Superior temporal gyrus (tissue), 1 donor: Measurements from ENCODE around the gene KIAA0513.
"Not testable (repeated sequence)": the region's sequence is repeated elsewhere in the genome, so short reads cannot be mapped to it uniquely, and the experiment has no call there.

Source experiments
- DNase-seq: peaks from one replicate; pipeline ENCODE4 v3.0.0-alpha.2; 2016; ENCODE audit errors: extremely low spot score

Gene KIAA0513

DNA sequence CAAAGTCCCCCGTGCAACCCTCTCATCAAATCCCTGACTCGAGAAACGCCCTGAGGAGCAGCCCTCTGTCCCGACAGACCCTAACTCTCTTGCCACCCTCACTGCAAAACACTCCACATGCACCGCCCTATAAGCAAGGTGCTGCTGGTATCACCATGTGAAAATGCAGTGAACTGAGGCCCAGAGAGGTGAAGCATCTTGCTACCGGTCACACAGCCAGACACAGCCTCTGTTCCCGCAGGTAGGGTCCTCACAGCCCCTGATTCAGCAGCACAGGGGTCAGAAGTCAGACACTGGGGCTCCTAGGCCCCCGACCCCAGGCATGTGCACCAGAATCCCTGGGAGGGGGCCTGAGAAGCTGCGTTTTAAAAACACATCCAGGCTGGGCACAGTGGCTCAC lies 83.6 kb downstream of the KIAA0513 start:
- DNase-seq = no peak

DNA sequence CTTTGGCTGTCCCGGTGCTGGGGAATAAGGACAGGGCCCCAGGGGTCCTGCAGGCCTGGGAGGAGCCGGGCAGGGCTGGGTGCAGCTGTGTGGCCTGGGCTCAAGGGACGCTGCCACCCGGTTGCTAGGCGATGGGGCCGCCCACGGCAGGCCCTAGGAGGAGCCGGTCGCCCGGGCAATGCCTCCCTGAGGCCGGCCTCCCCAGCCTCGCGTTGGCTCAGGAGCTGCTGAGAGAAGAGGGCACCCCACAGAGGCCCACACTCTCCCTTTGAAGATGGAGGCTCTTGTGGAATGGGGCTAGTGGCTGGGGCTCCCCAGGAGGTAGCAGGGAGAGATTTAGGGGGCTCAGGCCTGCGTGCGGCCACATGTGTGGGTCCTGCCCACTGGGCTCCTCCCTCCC lies 84.8 kb downstream of the KIAA0513 start, which contains the start of gene CIBAR2:
Gene CIBAR2, minus strand, starts transcription at position 109 of the 400 bp plus-strand sequence. CDS start 120 bp downstream, outside the sequence.
- DNase-seq = no peak

- no peak for DNase-seq
These were observed 85.7 kb downstream of the KIAA0513 start for GRCh38 chr16:85113168-85113733.

- no peak for DNase-seq
These were observed 86.3 kb downstream of the KIAA0513 start for GRCh38 chr16:85113913-85114312.

DNA sequence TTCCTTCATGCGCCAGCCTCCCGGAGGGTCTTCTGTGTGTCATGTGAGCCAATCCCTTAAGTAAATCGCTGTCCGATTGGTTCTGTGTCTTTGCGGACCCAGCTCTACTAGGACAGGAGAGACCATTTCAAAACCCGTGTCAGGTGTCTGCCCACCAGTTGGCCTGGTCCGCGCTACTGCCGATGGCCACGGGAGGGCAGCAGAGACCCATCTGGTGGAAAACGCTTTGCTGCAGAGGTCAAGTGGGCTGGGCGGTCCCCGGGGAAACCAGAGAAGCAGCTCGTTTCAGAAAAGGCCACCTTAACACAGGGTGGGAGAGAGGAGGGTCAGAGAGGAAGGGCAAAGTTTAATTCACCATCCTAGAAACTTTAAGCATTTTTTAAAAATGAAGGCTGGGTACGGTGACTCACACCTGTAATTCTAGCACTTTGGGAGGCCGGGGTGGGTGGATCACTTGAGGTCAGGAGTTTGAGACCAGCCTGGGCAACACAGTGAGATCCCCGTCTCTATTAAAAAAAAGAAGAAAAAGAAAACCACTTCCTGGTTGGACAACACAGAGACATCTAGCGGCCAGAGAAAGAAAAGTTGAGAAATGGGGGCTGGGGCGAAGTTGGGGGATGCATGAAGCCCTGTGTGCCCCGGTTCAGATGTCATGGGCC lies 87.4 kb downstream of the KIAA0513 start:
- peak; percentile 83 for DNase-seq

- no peak for DNase-seq
These were observed 89.8 kb downstream of the KIAA0513 start for GRCh38 chr16:85117418-85117817.

DNA sequence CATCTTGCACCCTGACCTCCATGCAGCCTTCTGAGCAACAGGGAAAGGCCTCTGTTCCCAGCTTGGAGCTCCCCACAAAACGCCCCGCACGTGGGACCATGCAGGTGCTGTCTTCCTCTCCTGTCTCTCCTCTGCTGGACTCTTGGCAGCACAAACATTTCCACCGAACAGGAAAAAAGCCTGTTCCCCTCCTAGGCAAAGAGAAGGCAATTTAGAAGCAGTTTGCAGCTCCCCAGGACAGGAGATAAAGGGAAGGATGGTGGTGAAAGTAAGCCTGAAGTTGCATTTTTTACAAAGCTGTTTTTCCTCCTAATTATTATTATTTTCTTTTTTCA lies 92.4 kb downstream of the KIAA0513 start:
- no peak for DNase-seq

DNA sequence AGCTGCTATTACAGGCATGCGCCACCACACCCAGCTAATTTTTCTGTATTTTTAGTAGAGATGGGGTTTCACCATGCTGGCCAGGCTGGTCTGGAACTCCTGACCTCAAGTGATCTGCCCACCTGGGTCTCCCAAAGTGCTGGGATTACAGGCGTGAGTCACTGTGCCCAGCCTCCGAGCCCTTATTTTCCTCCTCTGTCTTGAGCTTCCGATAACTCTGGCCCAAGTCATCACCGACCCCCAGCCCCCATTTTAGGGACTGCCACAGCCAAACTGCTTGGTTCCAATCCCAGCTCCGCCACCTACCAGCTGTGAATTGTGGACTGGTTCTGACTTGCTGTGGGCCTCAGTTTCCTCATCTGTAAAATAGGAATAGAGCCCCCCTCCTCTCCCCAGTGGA lies 95.8 kb downstream of the KIAA0513 start:
- DNase-seq = not testable (repeated sequence)

DNA sequence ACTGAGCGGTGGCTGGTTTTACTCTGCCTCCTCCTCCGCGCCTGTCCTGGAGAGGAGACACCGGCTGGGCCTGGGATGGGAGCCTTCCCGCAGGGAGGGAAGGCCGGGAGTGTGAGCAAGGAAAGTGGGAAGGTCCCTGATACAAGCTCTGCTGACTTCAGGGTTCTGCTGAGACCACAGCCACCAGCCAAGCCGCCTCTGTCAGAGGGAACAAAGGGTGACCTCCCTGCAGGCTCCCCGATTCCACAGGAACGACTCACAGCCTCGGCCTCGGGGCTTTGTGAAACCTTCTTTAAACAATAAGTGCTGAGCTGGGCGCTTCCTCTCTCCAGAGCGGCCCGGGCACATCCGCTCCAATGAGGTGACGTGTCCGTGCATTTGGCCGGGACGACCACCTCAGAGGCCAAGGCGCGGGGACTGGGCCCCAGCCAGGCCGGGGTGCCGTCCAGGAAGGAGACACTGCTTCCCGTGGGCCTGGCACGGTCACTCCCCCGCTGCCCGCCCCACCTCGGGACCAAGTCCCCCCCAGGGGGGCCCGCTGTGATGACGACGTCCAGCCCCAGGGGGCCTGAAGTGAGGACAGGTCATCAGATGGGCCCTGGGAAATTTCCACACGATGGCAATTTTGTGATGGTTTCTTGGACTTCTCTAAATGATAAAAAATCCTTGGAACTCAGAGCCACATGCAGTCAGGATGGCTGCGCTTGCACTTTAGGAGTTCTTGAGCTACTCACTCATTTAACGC lies 96.5 kb downstream of the KIAA0513 start:
- no peak for DNase-seq

- DNase-seq = no peak
These were observed 97.2 kb downstream of the KIAA0513 start for GRCh38 chr16:85124636-85125346.

- DNase-seq = no peak
These were observed 98.2 kb downstream of the KIAA0513 start for GRCh38 chr16:85125570-85126393.

DNA sequence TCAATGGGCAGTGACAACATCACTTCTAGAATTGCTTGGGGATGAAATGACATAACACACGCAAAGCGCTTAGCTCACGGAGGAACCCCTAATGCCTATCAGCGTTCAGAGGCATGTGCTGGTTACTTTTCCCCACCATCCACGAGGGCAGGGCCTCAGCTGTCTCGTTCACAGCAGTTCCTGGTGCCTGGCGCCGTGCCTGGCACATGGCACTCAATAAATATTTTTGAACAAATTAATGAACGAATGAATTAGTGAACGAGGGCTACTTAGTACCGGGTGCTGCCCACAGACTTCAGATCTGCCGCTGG lies 98.8 kb downstream of the KIAA0513 start:
- no peak for DNase-seq

DNA sequence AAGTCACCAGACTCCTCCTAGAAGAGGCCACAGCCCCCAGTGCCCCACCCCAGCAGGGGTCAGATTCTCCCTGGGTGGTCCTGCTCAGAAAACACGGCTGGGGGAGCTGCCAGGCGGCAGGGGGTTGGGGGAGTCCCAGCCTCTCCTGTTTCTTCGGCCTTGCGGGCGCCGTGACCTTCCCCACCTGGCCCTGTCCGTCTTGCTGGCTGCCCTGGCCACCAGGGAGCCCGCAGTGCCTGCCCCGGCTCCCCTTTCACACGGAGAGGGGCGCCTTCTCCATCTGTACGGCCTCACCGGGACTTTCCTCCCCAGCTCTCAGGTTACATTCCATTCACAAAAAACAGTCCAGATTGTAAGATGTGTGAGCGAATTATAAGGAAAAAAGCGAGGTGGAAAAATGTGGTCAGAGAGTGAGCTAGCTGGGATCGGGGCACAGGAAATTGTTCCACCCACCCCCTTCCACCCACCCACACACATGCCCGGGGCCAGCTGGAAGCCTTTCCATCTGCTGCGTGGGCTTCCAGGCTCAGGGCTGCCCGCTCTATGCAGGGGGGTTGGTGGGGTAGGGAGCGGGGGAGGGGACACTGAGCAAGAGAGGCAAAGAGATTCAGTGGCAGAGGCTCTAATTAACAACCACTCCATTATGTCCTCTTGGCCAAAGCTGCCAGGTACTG lies 99.2 kb downstream of the KIAA0513 start:
- no peak for DNase-seq

GRCh38 chr16:85127379-85127723 lies 99.8 kb downstream of the KIAA0513 start:
- peak; percentile 22 for DNase-seq

DNA sequence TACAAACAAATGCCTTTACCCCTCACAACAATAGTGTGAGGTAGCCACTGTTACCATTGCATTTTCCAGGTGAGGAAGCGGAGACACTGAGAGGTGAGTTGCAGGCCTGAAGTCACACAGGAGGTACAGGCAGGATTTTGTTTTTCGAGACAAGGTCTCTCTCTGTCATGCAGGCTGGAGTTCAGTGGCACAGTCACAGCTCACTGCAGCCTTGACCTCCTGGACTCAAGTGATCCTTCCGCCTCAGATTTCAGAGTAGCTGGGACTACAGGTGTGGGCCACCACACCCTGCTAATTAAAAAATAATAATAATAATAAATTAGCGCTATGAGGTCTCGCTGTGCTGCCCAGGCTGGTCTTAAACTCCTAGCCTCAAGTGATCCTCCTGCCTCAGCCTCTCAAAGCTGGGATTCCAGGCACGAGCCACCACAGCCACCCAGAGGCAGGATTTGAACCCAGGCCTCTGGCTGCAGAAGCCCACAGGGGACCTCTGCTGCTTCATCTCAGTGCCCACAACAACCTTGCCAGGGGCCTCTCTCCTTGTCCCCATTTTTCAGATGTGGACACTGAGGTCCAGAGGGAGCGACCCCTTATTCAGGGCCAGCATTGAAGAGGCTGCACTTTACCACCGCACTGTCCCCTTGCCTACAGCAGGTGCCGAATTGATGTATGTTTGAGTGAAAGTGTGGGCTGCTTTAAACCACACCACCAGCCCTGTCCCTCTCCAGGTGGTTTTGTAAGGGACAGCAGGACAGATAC lies 100.7 kb downstream of the KIAA0513 start:
- no peak for DNase-seq

GRCh38 chr16:85129876-85130704 lies 102.5 kb downstream of the KIAA0513 start:
- DNase-seq = no peak

GRCh38 chr16:85130705-85131028 lies 103.1 kb downstream of the KIAA0513 start:
- DNase-seq = no peak

GRCh38 chr16:85132456-85133289 lies 105.1 kb downstream of the KIAA0513 start:
- no peak for DNase-seq

DNA sequence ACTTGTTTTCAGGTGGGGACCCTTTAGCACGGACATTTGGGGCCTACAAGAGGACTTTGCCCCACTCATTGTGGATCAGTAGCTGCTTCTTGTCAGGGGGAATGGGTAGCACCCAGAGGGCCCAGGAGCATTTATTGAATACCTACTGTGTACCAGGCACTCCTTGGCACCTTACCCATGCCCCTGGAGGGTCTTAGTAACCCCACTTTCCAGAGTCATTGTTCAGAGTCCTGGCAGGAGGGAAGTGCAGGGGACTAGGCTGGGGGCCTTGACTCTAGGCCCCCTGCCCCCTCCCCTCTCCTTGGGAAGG lies 105.7 kb downstream of the KIAA0513 start:
- DNase-seq = no peak
